ENCODE results near the gene OST4. TPM values are rescaled to one million over a fixed set of nuclear protein-coding genes. Genes with fewer than 3 reads are reported as not detected.

The OST4 gene
- total RNA-seq, 3 donors from 2014 or later (not counting 1 experiment from before 2014, with no cell fraction given): 178 to 207 (median 192) TPM

GRCh38 chr2:27021253-27022049, 50.0 kb downstream of the OST4 start:
- Mint-ChIP-seq H3K4me3 (no peak overlapping the region), H3K36me3 (no peaks in the 10 kb centered on the region), H3K27ac (no peak overlapping the region), H3K9me3 (no peaks in the 10 kb centered on the region), H3K4me1 (no peaks in the 10 kb centered on the region), H3K27me3 (ENCODE audit: low read depth in 2 of 2) (no peaks in the 10 kb centered on the region)
- ATAC-seq: no peak
- DNase-seq: no peak
- no peak overlapping the region for H3K27ac ChIP-seq (ENCODE audit: low read length)
- no peaks in the 10 kb centered on the region for H3K4me1 ChIP-seq (ENCODE audit: control insufficient read depth, insufficient read depth, low read length)
- H3K4me3 ChIP-seq (ENCODE audit: low read length): no peak overlapping the region
- WGBS (ENCODE audit: insufficient coverage): 91% methylated on average over 11 of the region's 11 CpGs
- TF ChIP-seq CTCF (IDR thresholded peaks at IDR 0.05): no peak
- H3K9me3 ChIP-seq (ENCODE audit: control insufficient read depth, insufficient read depth, low read length): no peaks in the 10 kb centered on the region
- intact Hi-C loops (cut with micrococcal nuclease): no loop called here
- H3K27me3 ChIP-seq (ENCODE audit: control insufficient read depth, insufficient read depth, low read length): no peaks in the 10 kb centered on the region
- no peaks in the 10 kb centered on the region for H3K36me3 ChIP-seq (ENCODE audit: control insufficient read depth, insufficient read depth, low read length)

Other genes with a start within 250 kb of the OST4 start
- gene DPYSL5, start 223.5 kb downstream of the OST4 start, total RNA-seq: not detected
- gene MAPRE3, start 101.0 kb downstream of the OST4 start, total RNA-seq: 1 to 10 TPM; 3.9 to 5.0 (median 4.2) TPM
- gene TMEM214, start 38.7 kb downstream of the OST4 start, total RNA-seq: 10 to 100 TPM; 64.9 to 81.1 (median 79.2) TPM
- 10 to 100 TPM in 2 of 3 donors, 1 to 10 TPM in 1; 10.0 to 12.0 (median 10.8) TPM for gene AGBL5, start 20.0 kb downstream of the OST4 start, total RNA-seq
- gene EMILIN1, start 7.0 kb upstream of the OST4 start, total RNA-seq: under 1 TPM; 0.31 to 0.78 (median 0.41) TPM
- gene KHK, start 15.1 kb upstream of the OST4 start, total RNA-seq: 1 to 10 TPM; 3.7 to 4.0 (median 3.8) TPM
- not detected for gene CGREF1, start 47.5 kb upstream of the OST4 start, total RNA-seq
- 1 to 10 TPM in 2 of 3 donors, under 1 TPM in 1; 0.88 to 2.4 (median 1.2) TPM for gene ABHD1, start 52.2 kb upstream of the OST4 start, total RNA-seq
- gene PREB, start 63.0 kb upstream of the OST4 start, total RNA-seq: 10 to 100 TPM; 24.6 to 41.5 (median 31.2) TPM
- not detected for gene PRR30, start 67.8 kb upstream of the OST4 start, total RNA-seq
- not detected for gene TCF23, start 77.3 kb upstream of the OST4 start, total RNA-seq
- gene ATRAID, start 140.4 kb upstream of the OST4 start, total RNA-seq: 10 to 100 TPM; 65.5 to 76.6 (median 76.5) TPM
- gene SLC5A6, start 140.6 kb upstream of the OST4 start, total RNA-seq: 100 to 1,000 TPM in 1 of 3 donors, 10 to 100 TPM in 2; 86.2 to 102 (median 93.7) TPM
- gene CAD, start 145.7 kb upstream of the OST4 start, total RNA-seq: 10 to 100 TPM; 21.8 to 26.6 (median 24.0) TPM
- not detected for gene SLC30A3, start 191.4 kb upstream of the OST4 start, total RNA-seq
- not detected for gene DNAJC5G, start 203.8 kb upstream of the OST4 start, total RNA-seq
- under 1 TPM in 2 of 3 donors, not detected in 1; 0.18 to 0.21 TPM for gene TRIM54, start 210.8 kb upstream of the OST4 start, total RNA-seq
- gene UCN, start 236.8 kb upstream of the OST4 start, total RNA-seq: 1 to 10 TPM; 1.6 to 3.6 (median 2.4) TPM